Skeletal muscle satellite cell (primary cell): ENCODE measurements around the gene APOA5.

Experiments used
- H3K27me3 ChIP-seq: 2 replicates; pipeline ENCODE4 v1.7.0; 2013; ENCODE audit warnings: low read length; ENCODE audit not compliant: control insufficient read depth, insufficient read depth
- H3K36me3 ChIP-seq: 2 replicates; pipeline ENCODE4 v1.7.0; 2013; ENCODE audit warnings: mild to moderate bottlenecking, control low read depth, low read length; ENCODE audit not compliant: insufficient read depth
- H3K4me1 ChIP-seq: 2 replicates; pipeline ENCODE4 v1.7.0; 2013; ENCODE audit warnings: low read length; ENCODE audit not compliant: control insufficient read depth, insufficient read depth
- H3K4me2 ChIP-seq: 2 replicates; pipeline ENCODE4 v1.7.0; 2013; ENCODE audit warnings: mild to moderate bottlenecking, low read length
- H3K4me3 ChIP-seq: 2 replicates; pipeline ENCODE4 v1.7.0; 2013; ENCODE audit warnings: low read length
- H3K9ac ChIP-seq: 2 replicates; pipeline ENCODE4 v1.7.0; 2013; ENCODE audit warnings: mild to moderate bottlenecking, low read depth, low read length, moderate library complexity
- H3K9me3 ChIP-seq: replicated peaks from 2 replicates; pipeline ENCODE4 v1.7.0; 2013; ENCODE audit warnings: mild to moderate bottlenecking, control low read depth, low read length

APOA5 gene

DNA sequence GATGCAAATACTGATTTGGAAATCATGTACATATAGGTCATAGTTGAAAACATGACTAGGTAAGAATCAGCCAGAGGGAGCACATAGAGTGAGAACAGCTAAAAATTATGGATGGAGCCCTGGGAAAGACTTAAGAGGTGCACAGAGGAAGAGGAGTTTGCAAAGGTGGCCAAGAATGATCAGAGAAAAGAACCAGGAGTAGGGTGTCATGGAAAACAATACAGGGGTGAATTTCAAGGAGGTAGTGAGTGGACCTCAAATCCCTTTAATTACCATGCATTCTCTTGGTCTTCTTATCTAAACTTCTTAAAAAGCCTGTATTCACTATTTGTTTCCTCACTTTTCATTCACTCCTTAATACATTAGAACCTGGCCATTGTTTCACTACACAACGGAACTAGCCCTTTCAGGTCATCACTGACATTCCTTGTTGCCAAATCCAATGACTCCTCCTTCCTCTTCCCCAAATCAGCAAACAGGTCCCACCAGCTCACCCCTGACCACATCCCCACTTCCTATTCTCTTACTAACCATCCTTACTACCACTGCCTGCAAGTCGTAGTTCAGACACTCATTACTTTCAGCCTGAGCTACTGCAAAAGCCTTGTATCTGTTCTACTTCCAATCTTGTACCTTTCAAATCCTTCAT lies 41.5 kb downstream of the APOA5 start:
- Histone ChIP-seq H3K36me3 (peaks cover 45% of the 10 kb centered on the region), H3K4me3 (no peak overlapping the region), H3K9me3 (no peaks in the 10 kb centered on the region), H3K4me1 (no peaks in the 10 kb centered on the region), H3K4me2 (no peak overlapping the region), H3K27me3 (no peaks in the 10 kb centered on the region), H3K9ac (no peak overlapping the region)

DNA sequence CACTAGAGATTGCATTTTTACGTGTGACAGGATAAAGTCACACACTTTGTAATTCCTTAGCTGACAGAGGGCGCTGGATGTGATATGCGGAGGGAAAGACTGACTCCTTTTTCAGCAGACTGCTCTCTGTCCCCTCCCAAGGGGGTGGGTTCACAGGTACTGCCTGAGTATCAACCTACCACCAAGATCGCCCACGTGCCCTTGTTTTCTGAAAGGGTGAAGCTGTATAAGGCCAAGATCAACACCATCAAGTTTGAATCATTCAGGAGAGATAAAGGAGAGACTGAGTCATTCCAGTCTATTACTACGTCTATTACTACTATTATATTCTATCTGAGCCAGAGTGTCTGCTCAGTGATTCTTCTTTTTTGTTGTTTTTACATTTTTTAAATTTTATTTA lies 49.6 kb downstream of the APOA5 start:
- H3K9me3 ChIP-seq: no peaks in the 10 kb centered on the region
- peaks cover 12% of the 10 kb centered on the region for H3K4me1 ChIP-seq
- H3K27me3 ChIP-seq: no peaks in the 10 kb centered on the region
- H3K9ac ChIP-seq: no peak overlapping the region
- H3K4me3 ChIP-seq: no peak overlapping the region
- peak overlapping the region; percentile 10 for H3K4me2 ChIP-seq
- H3K36me3 ChIP-seq: peaks cover 8% of the 10 kb centered on the region

DNA sequence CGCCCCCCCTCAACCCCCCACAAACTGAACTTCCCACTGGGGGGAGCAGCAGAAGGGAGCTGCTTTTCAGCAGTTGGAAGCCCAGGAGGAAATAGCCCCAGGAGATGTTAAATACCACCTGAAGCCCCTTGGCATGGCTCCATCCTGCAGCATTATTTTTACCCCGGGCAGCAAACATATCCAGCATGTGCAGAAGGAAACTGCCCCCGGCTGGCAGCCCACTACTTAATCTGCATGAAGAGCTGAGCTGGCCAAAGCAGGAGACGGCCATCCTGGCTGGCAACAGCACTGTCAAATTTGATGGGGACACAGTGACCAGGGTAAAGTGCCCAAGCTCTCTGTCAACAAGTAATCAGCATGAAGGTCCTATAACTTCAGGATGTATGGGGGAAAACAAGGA lies 50.9 kb downstream of the APOA5 start:
- H3K36me3 ChIP-seq: no peaks in the 10 kb centered on the region
- H3K27me3 ChIP-seq: no peaks in the 10 kb centered on the region
- H3K9ac ChIP-seq: no peak overlapping the region
- no peak overlapping the region for H3K4me2 ChIP-seq
- peaks cover 12% of the 10 kb centered on the region for H3K4me1 ChIP-seq
- H3K9me3 ChIP-seq: no peaks in the 10 kb centered on the region
- no peak overlapping the region for H3K4me3 ChIP-seq
